GM21737 (cell line): ENCODE measurements around the gene EXOC4.
"Not testable (repeated sequence)": the region's sequence is repeated elsewhere in the genome, so short reads cannot be mapped to it uniquely, and the experiment has no call there.

ENCODE experiments used
- ATAC-seq: cut with Tn5 transposase; IDR thresholded peaks from one replicate; pipeline ENCODE4 v1.9.1; 2021; ENCODE audit warnings: mild to moderate bottlenecking, moderate library complexity; ENCODE audit not compliant: unreplicated experiment

The EXOC4 gene

DNA sequence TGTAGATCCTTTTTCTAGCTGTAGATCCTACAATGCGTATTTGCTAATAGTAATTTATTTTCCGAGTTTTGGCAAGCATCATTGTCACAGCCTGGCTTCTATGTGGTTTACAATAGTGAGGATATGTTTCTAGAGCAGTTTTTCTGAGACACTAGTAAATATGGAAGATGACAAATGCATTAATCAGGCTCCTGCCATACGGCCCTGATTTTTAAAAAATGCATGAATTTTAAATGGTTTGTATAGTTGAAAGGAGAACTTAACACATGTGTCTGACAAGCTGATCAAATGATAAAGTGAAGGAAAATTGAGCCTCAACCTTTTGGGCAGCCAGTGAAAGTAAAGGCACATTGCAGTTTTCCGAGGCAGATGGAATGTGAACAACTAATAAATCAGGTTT, 354.1 kb downstream of the EXOC4 start:
- no peak for ATAC-seq

DNA sequence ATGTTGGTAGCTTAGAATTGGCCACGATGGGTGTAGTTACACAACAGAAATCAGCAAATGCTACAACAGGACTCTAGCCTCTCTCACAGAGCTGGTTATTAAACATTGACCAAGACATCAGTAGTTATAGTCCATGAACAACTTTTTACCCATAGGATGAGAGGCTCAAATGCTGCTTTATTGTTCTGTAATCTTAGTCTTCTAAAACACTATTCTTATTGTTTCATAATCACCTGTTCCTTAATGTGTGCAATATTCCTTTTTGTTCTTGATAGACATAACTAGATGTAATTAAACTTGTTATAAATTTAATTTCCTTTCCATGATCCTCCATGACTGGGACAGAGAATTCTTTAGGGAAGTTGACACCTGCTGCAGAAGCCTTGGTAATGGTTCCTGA, 356.9 kb downstream of the EXOC4 start:
- ATAC-seq = no peak

- no peak for ATAC-seq
Observed at GRCh38 chr7:133611955-133612354, 359.1 kb downstream of the EXOC4 start.

GRCh38 chr7:133613250-133613790, 360.4 kb downstream of the EXOC4 start:
- no peak for ATAC-seq

- ATAC-seq = no peak
Observed at GRCh38 chr7:133614251-133614650, 361.4 kb downstream of the EXOC4 start.

DNA sequence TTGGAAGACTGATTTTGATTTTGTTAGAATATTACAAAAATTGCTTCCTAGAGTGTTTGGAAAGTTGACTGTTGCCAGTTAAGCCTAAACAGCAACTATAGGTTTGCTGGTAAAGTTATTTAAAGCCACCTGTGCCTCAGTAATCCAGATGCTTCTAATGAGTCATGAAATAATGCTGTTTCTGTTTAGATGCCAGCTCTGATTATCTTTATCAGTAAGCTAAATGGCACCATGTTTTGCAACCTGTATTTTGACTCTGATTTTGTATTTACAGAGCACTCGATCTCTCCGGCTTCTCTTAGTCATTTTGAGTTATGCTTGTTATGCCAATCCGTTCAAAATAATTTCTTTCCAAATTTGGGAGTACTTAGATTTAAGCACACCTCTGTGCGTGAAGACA, 366.1 kb downstream of the EXOC4 start:
- ATAC-seq = no peak

DNA sequence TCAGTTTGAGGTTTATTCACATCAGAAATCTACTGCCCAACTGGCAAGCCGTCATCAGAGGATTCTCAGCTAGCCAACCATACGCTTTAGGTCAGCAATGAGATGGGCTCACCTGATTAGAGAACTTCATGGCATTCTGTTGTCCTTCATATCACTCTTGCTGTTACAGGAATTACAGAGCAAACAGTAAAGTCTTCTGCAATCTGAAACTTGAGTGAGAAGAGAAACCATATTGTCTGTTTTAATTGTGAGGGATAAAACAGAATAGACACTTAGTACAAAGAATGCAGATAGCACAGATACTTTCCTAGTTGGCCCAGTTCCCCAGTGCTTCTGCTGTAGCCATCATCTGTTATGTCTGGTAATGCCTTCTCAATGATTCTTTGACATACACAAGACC, 366.6 kb downstream of the EXOC4 start:
- no peak for ATAC-seq

DNA sequence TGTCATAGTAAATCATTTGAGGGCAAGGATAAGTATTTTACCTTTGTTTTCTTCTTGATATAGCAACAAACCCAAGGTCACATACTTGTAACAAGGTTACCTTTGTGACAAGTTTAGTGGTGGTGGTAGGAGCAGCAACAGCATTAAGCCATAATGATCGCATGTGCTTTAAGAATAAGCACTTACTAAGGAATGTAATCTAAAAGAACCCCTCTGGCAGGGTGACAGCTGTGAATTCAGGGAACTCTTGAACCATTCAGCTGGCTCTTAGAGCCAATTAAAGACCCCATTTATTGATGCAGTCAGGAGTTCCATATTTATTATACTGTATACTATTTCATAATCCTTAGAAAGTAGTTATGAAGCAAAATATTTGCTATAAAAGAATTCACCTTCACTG, 370.8 kb downstream of the EXOC4 start:
- ATAC-seq = no peak

DNA sequence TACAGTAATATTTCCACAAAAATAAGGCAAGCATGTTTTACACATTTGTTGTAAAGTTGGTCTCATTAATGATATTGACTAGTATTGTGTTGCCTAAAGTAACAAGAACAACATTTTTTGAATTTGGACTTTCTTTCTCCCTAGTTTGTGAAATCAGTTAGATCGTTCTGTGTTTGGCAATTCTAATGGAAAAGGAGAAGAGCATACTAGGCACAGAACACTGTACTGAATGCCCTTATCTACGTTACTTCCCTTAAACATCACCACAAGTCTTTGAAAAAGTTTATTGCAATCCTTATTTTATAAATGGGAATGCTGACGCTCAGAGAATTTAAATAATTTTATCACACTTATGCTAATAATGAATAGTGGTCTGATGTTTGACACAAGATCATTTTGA, 372.2 kb downstream of the EXOC4 start:
- no peak for ATAC-seq

DNA sequence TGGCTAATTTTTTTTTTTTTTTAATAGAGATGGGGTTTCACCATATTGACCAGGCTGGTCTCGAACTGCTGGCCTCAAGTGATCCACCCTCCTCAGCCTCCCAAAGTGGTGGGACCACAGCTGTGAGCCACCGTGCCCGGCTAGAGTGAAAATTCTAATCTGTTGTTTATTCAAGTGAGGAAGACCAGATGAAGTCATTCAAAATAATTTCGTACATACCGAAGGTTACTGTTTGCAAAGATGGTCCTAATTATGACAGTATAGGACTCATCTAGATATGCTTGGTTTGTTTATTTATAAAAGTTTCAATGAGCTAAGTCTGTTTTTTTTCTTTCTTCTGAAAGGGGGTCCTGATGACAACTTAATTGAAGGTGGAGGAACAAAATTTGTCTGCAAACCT, 376.8 kb downstream of the EXOC4 start:
- no peak for ATAC-seq

DNA sequence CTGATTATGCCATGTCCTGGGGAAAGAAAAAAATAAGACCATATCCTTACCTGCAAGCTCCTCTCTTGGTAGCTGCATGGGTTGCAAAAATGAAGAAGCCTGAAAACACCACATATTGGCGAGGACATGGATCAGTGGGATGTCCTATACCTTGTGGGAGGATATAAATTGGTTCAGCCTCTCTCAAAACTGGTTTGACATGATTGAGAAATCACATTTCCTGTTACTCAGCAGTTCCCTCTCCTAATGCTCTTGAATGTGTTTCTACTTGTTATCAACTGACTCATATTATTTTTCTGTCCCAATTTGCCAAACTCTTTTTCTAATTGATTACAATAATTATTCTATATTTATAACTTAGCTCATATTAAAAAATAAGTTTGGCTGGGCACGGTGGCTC, 380.2 kb downstream of the EXOC4 start:
- ATAC-seq = no peak

DNA sequence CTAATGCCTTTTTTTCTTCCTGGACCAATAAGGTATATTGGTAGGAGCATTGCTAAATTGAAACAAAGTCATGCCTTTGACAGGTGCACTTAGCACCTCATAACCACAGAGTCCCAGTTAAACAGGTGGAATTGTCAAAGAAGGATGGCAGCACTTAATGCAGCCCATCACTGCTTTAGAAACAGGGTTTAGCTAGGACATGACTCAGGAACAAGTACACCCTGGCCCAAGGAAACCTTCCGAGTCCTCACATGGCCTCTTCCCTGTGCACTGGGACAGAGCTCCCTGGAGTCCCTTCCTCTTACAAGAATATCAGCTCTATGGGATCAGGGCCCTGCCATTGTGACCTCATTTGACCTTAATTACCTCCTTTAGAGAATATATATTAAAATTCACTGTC, 382.7 kb downstream of the EXOC4 start:
- no peak for ATAC-seq

DNA sequence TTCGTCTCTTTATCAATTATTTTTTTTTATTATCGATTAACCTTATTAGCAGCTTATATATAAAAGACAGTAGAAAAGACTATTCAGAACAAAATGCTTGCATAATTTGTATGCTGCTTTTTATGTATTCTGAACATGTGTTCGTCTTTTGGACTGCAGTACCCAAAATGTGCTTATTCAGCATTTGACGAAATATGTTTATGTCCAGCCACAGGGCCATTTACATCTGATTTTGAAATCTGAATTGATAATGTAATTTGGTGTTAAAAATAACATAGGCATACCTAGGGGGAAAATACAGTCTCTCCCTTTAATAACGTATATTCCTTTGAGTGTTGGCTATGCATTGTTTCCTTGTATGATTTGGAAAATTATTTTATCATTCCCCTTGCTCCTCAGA, 386.0 kb downstream of the EXOC4 start:
- no peak for ATAC-seq

- ATAC-seq = no peak
Observed at GRCh38 chr7:133641436-133641835, 388.6 kb downstream of the EXOC4 start.

GRCh38 chr7:133642907-133643306, 390.0 kb downstream of the EXOC4 start:
- ATAC-seq = no peak

- not testable (repeated sequence) for ATAC-seq
Observed at GRCh38 chr7:133643652-133644051, 390.8 kb downstream of the EXOC4 start.

DNA sequence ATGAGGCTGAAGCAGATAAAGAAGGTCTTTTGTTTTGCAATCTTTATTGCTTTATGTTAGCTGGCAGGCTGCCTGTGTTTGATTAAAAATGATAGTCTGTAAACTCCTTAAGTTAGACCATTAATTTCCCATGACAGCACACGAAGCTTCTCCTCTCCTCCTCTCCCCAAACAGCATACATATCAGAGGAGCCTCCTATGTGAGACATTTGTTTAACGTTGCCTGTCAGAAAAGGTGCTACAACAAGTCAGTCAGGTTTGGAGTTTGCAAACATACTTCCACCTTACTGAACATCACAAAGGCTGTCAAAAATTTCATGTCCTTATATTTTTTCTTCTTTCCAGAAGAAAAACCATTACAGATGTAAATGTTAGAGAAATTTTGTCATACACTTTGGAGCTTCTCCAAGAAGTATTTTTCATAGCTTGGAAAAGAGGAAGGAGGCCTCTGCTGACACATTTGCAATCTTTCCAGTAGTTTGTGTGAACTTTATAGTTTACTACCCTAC, 393.1 kb downstream of the EXOC4 start:
- no peak for ATAC-seq

DNA sequence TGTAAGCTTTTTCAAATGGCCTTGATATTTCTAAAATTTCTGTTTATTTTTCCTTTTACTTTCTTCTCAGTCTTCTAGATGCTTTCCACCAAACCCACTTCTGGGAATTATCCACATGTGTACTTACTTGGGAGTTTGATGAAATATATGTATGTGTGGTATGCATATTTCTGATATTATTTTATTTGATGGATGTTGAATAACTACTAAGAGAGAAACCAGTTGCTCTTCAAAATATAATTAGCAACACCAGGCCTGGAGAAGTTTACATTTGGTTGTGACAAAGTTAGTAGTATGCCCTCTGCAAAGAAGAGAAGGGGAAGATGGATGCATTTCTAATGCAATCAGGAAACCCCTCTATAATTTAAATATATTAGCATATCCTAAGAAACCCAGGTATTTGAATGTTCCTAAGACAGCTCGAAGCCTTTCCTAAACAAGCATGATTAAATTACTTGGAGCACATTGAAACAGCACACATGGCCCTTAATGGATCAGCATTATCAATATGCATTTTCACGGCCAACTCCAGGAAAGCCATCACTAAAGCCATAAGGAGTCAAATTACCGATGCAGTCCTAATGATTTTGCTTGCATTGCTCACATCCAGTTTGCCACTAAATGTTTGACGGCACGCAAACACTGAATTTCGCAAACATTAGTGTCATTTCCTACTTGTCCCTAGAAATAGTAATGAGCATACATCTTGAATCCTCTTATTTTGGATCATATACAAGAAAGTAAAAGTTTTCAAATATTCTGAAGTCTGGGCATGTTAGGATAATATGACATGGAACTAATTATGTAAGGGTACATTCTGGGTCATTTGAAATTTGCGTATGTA, 393.8 kb downstream of the EXOC4 start:
- no peak for ATAC-seq

DNA sequence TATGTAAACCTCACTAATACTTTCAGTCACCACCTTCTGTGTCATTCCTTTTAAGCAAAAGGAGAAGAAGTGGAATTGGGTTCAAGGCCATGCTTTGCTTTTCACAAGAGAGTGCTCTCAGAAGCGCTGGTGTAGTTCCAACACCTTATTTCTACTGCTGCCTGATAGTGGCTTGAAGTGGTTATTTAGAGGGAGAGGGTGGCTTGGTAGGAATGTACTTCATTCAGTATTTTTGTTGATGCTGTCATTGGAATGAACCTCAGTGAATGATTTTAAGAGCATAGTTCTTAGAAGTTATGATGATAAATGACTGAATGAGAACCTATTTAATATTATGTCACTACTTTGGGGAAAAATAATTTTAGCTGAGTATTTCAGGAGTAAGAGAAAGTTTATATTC, 396.7 kb downstream of the EXOC4 start:
- no peak for ATAC-seq

GRCh38 chr7:133650069-133650468, 397.2 kb downstream of the EXOC4 start:
- no peak for ATAC-seq

GRCh38 chr7:133650487-133651300, 397.8 kb downstream of the EXOC4 start:
- ATAC-seq = no peak

- no peak for ATAC-seq
Observed at GRCh38 chr7:133652547-133652946, 399.7 kb downstream of the EXOC4 start.
